ENCODE data around the gene KAZN.

KAZN gene

GRCh38 chr1:14740016-14740415, 141.5 kb downstream of the KAZN start:
- no peaks in the 10 kb centered on the region for H3K9me2 ChIP-seq (ENCODE audit: low read depth, low read length)

GRCh38 chr1:14741082-14741481, 142.6 kb downstream of the KAZN start:
- no peaks in the 10 kb centered on the region for H3K27me3 ChIP-seq (ENCODE audit: insufficient read depth, low read length)
- TF ChIP-seq EZH2 (IDR thresholded peaks at IDR 0.05; ENCODE audit: borderline replicate concordance, low read length) (no peak), CTCF (IDR thresholded peaks at IDR 0.05; ENCODE audit: low read length) (no peak)
- peaks cover 9% of the 10 kb centered on the region for H3K4me1 ChIP-seq (ENCODE audit: insufficient read depth, low read length, severe bottlenecking)
- H3F3A ChIP-seq (ENCODE audit: insufficient read depth, low read length) = no peaks in the 10 kb centered on the region
- no peak overlapping the region for H2AFZ ChIP-seq (ENCODE audit: low read length)
- H3K9me3 ChIP-seq (ENCODE audit: low read length) = no peaks in the 10 kb centered on the region
- H3K36me3 ChIP-seq (ENCODE audit: insufficient read depth, low read length) = no peaks in the 10 kb centered on the region
- no peaks in the 10 kb centered on the region for H3K79me2 ChIP-seq (ENCODE audit: insufficient read depth, low read length)
- no peaks in the 10 kb centered on the region for H3K9me2 ChIP-seq (ENCODE audit: low read depth, low read length)
- H3K4me2 ChIP-seq (ENCODE audit: low read length) = no peak overlapping the region
- H3K9ac ChIP-seq (ENCODE audit: low read length) = no peak overlapping the region
- H3K4me3 ChIP-seq (ENCODE audit: low read depth, low read length, poor library complexity, severe bottlenecking) = no peak overlapping the region
- no peaks in the 10 kb centered on the region for H4K20me1 ChIP-seq (ENCODE audit: insufficient read depth, low read length)
- no peak overlapping the region for H3K27ac ChIP-seq (ENCODE audit: low read depth, low read length, poor library complexity, severe bottlenecking)

More at GRCh38 chr1:14740016-14740415, 141.5 kb downstream of the KAZN start:
- Histone ChIP-seq H2AFZ (ENCODE audit: low read length) (no peak overlapping the region), H3K36me3 (ENCODE audit: insufficient read depth, low read length) (no peaks in the 10 kb centered on the region), H3F3A (ENCODE audit: insufficient read depth, low read length) (no peaks in the 10 kb centered on the region), H3K9me3 (ENCODE audit: low read length) (no peaks in the 10 kb centered on the region), H3K27ac (ENCODE audit: low read depth, low read length, poor library complexity, severe bottlenecking) (no peak overlapping the region), H3K9ac (ENCODE audit: low read length) (no peak overlapping the region), H3K4me2 (ENCODE audit: low read length) (no peak overlapping the region), H4K20me1 (ENCODE audit: insufficient read depth, low read length) (no peaks in the 10 kb centered on the region), H3K79me2 (ENCODE audit: insufficient read depth, low read length) (no peaks in the 10 kb centered on the region), H3K27me3 (ENCODE audit: insufficient read depth, low read length) (no peaks in the 10 kb centered on the region), H3K4me1 (ENCODE audit: insufficient read depth, low read length, severe bottlenecking) (peaks cover 9% of the 10 kb centered on the region), H3K4me3 (ENCODE audit: low read depth, low read length, poor library complexity, severe bottlenecking) (no peak overlapping the region)
- no peak for TF ChIP-seq CTCF (IDR thresholded peaks at IDR 0.05; ENCODE audit: low read length)
- no peak for TF ChIP-seq EZH2 (IDR thresholded peaks at IDR 0.05; ENCODE audit: borderline replicate concordance, low read length)

- H3K79me2 ChIP-seq (ENCODE audit: insufficient read depth, low read length) = no peaks in the 10 kb centered on the region
- H3K27ac ChIP-seq (ENCODE audit: low read depth, low read length, poor library complexity, severe bottlenecking) = no peak overlapping the region
- no peaks in the 10 kb centered on the region for H3K27me3 ChIP-seq (ENCODE audit: insufficient read depth, low read length)
- H3K9ac ChIP-seq (ENCODE audit: low read length) = no peak overlapping the region
- peaks cover 9% of the 10 kb centered on the region for H3K4me1 ChIP-seq (ENCODE audit: insufficient read depth, low read length, severe bottlenecking)
- H3K4me2 ChIP-seq (ENCODE audit: low read length) = no peak overlapping the region
- no peak overlapping the region for H2AFZ ChIP-seq (ENCODE audit: low read length)
- H4K20me1 ChIP-seq (ENCODE audit: insufficient read depth, low read length) = no peaks in the 10 kb centered on the region
- H3F3A ChIP-seq (ENCODE audit: insufficient read depth, low read length) = no peaks in the 10 kb centered on the region
- no peaks in the 10 kb centered on the region for H3K9me2 ChIP-seq (ENCODE audit: low read depth, low read length)
- no peak overlapping the region for H3K4me3 ChIP-seq (ENCODE audit: low read depth, low read length, poor library complexity, severe bottlenecking)
- H3K9me3 ChIP-seq (ENCODE audit: low read length) = no peaks in the 10 kb centered on the region
- H3K36me3 ChIP-seq (ENCODE audit: insufficient read depth, low read length) = no peaks in the 10 kb centered on the region
- no peak for TF ChIP-seq CTCF (IDR thresholded peaks at IDR 0.05; ENCODE audit: low read length)
- TF ChIP-seq EZH2 (IDR thresholded peaks at IDR 0.05; ENCODE audit: borderline replicate concordance, low read length) = no peak
Measured at GRCh38 chr1:14741532-14741931, 143.0 kb downstream of the KAZN start.
